Stimulated activated CD8-positive, alpha-beta memory T cell treated with anti-CD3 and anti-CD28 coated beads, Interleukin-12 subunit alpha, Interleukin-12 subunit beta, amount 100 ng/mL, for 4 hours (primary cell): Measurements from ENCODE around the gene BAHCC1.

Experiments
- DNase-seq: peaks from one replicate; pipeline ENCODE4 v3.0.0-alpha.2; 2020; ENCODE audit warnings: low read depth

Gene BAHCC1

GRCh38 chr17:81461607-81462500 lies 66.6 kb downstream of the BAHCC1 start:
- no peak for DNase-seq

DNA sequence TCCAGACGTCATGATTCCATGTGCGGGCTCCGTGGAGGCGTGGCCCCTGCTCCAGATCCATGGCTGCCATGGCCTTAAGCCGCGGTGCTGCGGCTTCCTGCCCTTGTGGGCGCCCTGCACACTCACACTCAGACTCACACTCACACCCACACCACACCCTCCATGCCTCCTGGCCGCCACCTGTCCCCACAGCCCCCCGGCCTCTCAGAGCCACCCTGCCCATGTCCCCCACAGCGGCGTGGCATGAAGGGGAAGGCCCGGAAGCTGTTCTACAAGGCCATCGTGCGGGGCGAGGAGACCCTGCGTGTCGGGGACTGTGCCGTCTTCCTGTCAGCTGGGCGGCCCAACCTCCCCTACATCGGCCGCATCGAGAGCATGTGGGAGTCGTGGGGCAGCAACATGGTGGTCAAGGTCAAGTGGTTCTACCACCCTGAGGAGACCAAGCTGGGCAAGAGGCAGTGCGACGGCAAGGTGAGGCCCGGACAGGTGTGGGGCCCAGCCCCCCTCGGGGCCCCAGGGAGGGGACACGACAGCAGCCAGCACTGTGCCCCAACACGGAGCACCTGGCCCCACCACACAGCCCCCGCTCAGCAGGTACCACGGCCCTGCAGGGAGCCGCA lies 67.4 kb downstream of the BAHCC1 start:
- DNase-seq = no peak

DNA sequence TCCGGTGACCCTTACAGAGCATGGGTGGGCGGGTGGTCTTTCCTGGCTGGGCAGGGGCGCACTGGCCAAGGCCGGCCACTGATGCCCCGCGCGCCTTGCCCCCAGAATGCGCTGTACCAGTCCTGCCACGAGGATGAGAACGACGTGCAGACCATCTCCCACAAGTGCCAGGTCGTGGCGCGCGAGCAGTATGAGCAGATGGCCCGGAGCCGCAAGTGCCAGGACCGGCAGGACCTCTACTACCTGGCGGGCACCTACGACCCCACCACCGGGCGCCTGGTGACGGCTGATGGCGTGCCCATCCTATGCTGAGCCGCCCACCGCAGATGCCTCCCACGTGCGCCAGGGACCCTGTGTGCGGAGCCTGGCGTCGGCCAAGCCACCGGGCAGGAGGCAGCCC lies 68.2 kb downstream of the BAHCC1 start:
- no peak for DNase-seq

GRCh38 chr17:81464586-81464985 lies 69.3 kb downstream of the BAHCC1 start:
- DNase-seq = no peak

DNA sequence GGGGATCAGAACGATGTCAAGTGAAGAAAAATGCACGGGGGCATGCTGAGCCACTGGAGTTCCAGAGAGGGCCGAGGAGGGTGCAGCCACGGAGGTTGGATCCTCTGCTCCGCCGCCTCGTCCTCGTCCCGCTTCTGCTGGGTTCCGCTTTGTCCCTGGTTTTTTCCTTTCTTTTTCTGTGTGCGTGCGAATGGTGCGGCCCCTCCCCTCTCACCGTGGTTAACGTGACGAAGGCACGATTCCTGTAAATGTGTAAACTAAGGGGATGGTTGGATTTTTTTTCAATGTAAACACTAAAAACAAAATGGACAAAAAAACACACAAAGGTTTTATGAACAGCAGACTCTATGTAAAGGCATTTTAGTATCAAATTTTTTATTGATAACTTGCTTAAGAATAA lies 70.7 kb downstream of the BAHCC1 start:
- DNase-seq = no peak

GRCh38 chr17:81466564-81467472 lies 71.6 kb downstream of the BAHCC1 start:
- no peak for DNase-seq

DNA sequence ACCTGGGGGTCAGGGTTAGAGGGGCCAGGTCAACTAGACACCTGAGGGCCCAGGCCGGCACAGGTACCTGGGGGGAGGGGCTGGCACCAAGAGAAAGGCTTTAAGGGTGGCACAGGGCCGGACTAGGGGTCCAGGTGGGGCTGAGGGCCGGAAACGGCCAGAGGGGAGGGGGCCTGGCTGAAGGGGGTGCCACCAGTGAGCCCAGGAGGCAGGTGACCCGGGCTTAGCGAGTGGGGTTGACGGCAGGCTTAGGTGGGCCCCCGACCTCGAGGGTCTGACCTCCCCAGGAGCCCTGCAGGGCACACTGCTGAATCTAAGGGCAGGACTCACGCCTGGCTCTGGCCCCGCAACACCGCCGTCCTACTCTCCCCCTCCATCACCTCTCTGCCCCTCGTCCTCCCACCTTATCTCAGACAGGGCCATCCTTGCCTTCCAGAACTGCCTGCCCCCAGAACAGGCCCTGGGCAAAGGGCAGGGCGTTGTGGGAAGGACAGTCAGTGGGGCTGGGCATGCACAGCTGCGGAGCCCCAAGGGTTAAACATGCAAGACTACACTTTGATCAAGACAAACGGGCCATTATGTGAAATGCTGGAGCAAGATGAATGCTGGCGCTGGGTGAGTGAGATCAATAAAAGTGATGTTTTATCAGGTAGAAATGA lies 73.0 kb downstream of the BAHCC1 start:
- no peak for DNase-seq

DNA sequence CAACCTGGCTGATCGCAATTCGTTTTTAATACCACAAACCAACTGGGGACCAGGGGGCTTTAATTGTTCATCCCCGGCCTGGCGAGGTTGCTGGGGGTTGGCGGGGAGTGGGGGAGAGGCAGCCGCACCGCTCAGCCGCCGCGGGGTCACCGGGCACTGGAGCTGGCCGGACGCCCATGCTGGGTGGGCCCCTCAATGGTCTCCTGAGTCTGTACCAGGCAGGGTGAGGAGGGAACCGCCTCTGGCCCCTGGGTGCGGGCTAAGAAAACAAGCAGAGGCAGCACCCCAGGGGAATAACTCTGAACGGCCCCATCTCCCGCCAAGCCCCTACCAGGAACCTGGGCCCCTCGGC lies 73.5 kb downstream of the BAHCC1 start:
- DNase-seq = no peak

DNA sequence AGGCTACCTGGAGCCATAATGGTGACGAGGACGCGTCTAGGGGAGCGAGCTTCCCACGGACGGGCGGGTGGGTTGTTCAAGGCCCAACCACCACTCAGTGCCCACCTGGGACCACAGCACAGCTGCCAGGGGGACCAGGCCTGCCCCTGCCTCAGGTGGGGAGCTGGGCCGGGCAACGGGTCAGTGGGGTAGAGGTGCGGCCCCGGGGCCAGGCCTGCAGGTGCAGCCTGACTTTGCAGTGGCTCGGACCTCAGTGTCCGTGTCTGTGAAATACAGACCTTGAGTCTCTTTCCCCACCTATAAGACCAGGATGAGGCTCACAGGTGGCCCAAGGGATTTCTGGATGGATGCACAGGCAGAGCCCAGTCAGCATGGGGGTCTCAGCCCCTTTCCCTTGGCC lies 74.0 kb downstream of the BAHCC1 start:
- no peak for DNase-seq

DNA sequence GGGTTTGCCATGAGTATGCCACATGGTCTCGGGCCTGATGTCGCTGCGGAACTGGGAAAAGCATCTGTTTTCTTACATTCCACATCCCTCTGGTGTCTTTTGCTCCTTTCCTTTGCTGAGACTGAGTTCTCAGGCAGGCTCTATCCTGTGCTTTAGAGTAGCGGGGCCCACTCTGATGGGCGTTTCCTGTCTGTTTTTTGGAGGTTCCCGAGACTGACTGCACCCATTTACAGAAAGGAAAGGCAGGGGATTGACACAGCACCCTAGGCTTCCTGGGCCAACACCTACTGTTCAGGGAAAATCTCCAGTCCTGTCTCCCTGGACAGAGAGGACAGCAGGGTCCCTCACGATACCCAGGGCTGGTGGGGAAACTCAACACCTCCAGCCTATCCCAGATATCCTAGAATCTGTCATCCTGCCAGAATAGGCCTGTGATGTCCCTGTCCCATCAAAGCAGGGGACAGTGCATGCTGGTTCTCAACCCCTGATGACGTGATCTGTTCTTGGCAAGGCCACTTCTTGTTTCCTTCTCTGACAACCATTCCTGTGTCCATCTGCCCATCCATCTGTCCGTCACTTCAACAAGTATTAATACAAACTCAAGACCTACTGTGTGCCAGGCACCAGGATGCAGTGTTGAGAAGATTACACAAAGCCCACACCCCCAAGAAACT lies 75.2 kb downstream of the BAHCC1 start:
- DNase-seq = no peak

GRCh38 chr17:81470944-81471817 lies 75.9 kb downstream of the BAHCC1 start:
- DNase-seq = no peak

DNA sequence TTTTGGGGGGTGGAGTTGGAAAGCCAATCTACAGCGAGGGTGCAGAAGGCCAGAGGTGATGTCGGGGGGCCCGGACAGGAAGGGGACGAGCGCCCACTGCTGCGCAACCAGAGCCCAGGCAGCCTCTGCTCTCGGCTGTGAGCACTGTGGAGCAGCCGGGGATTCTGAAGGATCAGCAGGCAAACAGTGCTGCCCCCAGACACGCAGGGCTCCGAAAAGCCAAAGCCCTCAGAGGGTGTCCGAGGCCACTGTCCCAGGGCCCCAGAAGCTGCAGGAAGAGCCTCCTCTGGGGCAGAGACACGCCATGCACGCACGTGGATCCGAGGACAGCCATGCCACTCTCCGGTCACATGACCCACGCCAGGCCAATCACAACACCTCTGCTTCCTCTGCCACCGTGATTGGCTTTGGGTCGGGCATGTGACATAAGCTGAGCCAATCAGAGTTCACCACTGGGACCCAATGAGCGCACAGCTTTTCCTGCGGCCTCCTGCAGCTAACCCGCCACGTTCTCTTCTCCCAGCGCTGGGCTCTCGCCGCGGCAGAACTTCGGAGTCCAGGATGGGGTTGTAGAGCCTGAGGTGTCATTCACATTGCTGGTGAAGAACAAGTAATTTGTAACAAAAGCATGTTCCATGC lies 76.7 kb downstream of the BAHCC1 start:
- DNase-seq = no peak

DNA sequence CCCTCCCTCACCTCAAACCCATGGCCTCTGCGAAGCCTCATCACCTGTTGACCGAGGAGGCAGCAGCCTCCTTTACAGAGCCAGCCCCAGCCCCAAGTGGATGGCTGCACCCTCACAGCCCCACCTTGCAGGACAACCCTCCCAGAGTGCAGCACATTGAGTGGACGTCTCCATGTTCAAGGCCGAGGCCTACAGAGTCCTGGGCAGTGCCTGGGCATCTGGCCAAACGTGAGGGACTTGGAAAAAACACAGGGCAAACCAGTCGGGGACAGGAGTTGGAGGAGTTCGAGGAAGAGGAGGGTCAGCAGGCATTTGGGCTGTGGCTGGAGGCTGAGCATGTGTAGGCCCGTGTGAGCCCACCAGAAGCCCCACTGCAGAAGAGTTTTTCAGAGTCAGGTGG lies 77.8 kb downstream of the BAHCC1 start:
- no peak for DNase-seq

DNA sequence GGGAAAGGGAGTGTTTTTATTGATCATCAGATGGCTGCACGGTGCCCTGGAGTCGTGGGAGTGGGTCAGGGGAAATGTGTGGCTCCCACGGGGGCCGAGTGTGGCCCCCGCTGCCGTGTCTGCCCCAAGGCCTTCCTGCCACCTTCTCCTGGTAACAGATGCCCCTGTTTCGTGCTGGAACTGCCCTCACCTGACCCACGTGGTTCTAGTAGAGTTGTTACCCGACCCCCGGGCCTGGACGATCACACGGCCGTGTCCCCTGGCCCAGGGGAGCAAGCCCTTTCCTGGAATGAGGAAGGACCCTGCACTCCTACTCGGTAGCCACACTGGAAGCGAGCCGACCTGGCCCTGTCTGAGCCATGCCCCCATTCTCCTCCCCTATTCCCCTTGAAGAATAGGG lies 79.7 kb downstream of the BAHCC1 start:
- DNase-seq = no peak

DNA sequence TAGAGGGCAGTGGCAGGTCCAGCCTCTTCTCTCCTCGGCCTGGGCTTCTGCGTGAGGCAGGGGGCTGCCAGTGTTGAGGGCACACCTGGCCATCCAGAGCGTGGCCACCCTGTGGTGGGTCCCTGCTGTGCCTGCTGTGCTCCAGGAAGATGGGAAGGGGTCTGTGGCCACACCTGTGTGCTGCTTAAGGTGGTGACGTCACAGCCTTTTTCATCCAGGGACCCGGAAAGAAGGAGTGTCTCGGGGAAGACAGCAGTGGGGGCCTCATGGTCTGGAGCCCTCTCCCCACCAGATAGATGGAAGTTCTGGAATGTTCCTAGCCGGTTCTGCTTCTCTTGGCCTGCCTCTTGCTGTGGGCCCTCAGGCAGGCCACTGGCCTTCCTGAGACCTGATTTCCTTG lies 80.8 kb downstream of the BAHCC1 start:
- no peak for DNase-seq

- no peak for DNase-seq
Observed at GRCh38 chr17:81476635-81477034, 81.4 kb downstream of the BAHCC1 start.

DNA sequence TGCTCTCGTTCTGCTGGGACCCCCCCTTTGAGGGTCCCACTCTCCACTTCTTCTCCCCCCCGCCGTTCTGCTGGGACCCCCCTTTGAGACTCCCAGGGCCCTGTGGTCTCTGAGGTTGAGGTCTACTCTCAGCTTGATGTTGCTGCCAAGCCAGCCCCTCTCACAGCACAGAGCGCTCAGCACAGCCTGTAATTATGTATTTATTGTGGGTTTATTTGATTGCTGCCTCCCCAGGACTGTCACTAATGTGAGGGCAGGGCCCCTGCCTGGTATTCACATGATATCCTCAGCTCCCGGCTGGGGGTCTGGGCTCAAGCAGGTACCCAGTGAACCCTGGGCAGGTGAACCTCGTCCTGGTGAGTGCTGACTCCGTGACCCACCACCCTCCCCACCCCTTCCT lies 81.9 kb downstream of the BAHCC1 start:
- no peak for DNase-seq

GRCh38 chr17:81478119-81478518 lies 82.9 kb downstream of the BAHCC1 start:
- DNase-seq = no peak

- DNase-seq = no peak
Observed at GRCh38 chr17:81479175-81480071, 84.2 kb downstream of the BAHCC1 start.
